ENCODE results near the gene POMT1.
A peak's percentile ranks its signal among the peaks of the same experiment; 100 is the strongest.

The POMT1 gene

DNA sequence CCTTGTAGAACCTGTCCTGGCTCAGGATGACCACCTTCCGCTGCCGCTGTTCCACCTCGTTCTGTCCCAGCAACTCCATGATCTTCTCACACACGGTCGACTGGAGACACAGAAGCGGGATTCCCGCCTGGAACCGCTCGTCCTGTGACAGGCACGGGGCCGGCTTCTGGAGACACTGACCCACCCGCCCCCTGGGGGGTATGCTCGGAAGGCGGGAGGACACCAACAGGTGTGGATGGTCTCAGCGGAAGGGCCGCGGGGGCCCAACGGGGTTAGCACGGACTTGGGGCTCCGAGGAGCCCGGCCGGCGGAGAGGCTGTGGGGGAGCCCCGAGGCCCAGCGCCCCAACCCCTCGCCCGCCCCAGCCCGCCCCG is 27.8 kb downstream of the POMT1 start:
- TF ChIP-seq Cebpa-rat (IDR thresholded peaks at IDR 0.05) = no peak
- H3K4me3 ChIP-seq = peak overlapping the region; percentile 73 to 97 (median 86)
- H3K4me2 ChIP-seq = peak overlapping the region; percentile 86 to 100 (median 96)
- H3K4me1 ChIP-seq = peaks cover 42 to 53% (median 48%) of the 10 kb centered on the region in 10 experiments
- H3K27me3 ChIP-seq = no peaks in the 10 kb centered on the region
- peaks cover 39 to 47% (median 44%) of the 10 kb centered on the region in 11 experiments for H3K36me3 ChIP-seq
- H3K9ac ChIP-seq = peak overlapping the region; percentile 84 to 95 (median 91)
- H3K9me3 ChIP-seq (replicated peaks in 1 of 11) = no peaks in the 10 kb centered on the region
- H3K27ac ChIP-seq = peak overlapping the region; percentile 70 to 87 (median 83)
- H4K20me1 ChIP-seq = peaks cover 0 to 30% (median 14%) of the 10 kb centered on the region in 11 experiments; a peak in 11 of 22 replicates

DNA sequence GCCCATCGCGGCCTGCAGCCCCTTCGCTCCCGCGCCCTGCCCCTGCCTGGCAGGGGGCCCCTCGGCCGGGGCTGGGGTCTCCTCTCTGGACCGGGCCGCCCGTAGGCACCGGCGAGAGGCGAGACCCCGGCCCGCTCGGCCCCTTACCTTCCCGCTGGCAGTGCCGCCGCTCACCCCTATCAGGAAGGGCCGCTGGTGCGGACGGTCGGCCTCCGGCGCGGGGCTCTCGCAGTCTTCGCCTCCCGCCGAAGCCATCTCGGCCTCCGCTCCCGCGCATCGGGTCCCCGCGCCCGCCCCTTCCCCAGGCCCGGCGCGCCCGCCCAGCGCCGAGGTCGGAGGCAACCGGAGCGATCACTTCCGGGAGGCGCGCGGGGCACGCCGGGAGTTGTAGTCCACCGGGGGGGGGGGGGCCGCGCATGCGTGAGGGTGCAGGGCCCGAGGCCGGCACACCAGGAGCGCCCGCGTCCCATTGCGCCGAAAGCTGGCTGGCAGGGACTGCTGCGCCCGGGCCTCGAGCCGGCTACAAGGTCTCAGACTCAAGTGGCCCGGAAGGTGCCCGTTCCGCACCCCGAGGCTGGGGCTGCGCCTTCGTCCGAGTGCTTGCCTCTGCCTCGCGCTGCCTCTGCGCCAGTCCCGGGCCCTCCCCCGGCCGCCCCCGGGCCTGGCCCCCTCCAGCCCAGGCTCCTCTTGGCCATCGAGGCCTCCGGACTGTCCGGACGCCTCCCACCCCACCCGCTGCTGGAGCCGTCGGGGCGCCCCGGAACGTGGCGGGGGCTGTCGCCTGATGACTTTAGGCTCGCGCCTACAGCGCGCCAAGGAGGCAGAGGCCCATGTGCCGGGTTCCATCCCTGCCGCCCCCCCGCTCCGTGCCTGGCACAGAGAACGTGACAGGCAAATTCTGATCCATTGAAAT is 28.5 kb downstream of the POMT1 start, which contains the start of gene UCK1:
UCK1 (minus strand) TSS at position 344 of the 913 bp plus-strand sequence; CDS start at position 255, 89 bp downstream.
- no peaks in the 10 kb centered on the region for H3K27me3 ChIP-seq
- peak within 1 kb of the TSS; percentile 73 to 97 (median 86) for H3K4me3 ChIP-seq
- H3K9me3 ChIP-seq (replicated peaks in 1 of 11) = no peaks in the 10 kb centered on the region
- TF ChIP-seq Cebpa-rat (IDR thresholded peaks at IDR 0.05) = no peak
- H3K36me3 ChIP-seq = peaks cover 33 to 40% (median 38%) of the 10 kb centered on the region in 11 experiments
- peak within 1 kb of the TSS; percentile 84 to 95 (median 91) for H3K9ac ChIP-seq
- H3K4me2 ChIP-seq = peak within 1 kb of the TSS; percentile 86 to 100 (median 96)
- peaks cover 0 to 24% (median 9%) of the 10 kb centered on the region in 11 experiments; a peak in 11 of 22 replicates for H4K20me1 ChIP-seq
- H3K4me1 ChIP-seq = peaks cover 43 to 56% (median 51%) of the 10 kb centered on the region in 10 experiments
- peak within 1 kb of the TSS; percentile 70 to 87 (median 83) for H3K27ac ChIP-seq

DNA sequence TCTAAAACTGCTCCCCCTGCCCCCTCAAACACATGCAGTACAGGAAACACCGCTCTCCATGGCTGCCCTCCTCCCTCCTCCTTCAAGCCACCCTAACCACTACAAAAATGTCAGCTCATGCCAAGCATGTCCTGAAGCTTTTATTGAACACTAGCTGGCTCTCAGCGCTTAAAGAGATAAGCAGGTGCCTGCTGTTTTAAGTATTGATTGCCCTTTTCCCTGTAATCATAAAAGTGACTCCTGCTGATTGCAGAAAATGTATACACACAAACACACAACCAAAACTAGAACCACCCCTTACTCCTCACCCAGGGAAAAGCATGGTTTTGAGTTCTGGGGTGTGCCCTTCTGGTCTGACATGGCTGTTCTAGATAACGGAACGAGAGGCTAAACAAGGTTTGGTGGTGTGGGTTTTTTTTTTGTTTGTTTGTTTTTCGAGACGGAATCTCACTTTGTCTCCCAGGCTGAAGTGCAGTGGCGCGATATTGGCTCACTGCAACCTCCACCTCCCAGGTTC is 32.1 kb downstream of the POMT1 start:
- TF ChIP-seq Cebpa-rat (IDR thresholded peaks at IDR 0.05) = no peak
- peaks cover 20 to 59% (median 45%) of the 10 kb centered on the region in 10 experiments for H3K4me1 ChIP-seq
- H3K36me3 ChIP-seq = peaks cover 0 to 4% (median 2%) of the 10 kb centered on the region in 11 experiments; a peak in 12 of 22 replicates
- peaks cover 0 to 7% (median 7%) of the 10 kb centered on the region in 11 experiments; a peak in 10 of 22 replicates for H3K9me3 ChIP-seq (replicated peaks in 1 of 11)
- H3K9ac ChIP-seq = peak overlapping the region in 4 of 11 experiments; percentile 16 to 32 (median 22); a peak in 5 of 22 replicates
- H3K4me3 ChIP-seq = no peak overlapping the region; a peak in 1 of 20 replicates
- H3K4me2 ChIP-seq = peak overlapping the region; percentile 59 to 86 (median 80)
- peaks cover 0 to 8% (median 4%) of the 10 kb centered on the region in 11 experiments; a peak in 8 of 22 replicates for H4K20me1 ChIP-seq
- no peaks in the 10 kb centered on the region for H3K27me3 ChIP-seq
- H3K27ac ChIP-seq = no peak overlapping the region; a peak in 1 of 22 replicates

DNA sequence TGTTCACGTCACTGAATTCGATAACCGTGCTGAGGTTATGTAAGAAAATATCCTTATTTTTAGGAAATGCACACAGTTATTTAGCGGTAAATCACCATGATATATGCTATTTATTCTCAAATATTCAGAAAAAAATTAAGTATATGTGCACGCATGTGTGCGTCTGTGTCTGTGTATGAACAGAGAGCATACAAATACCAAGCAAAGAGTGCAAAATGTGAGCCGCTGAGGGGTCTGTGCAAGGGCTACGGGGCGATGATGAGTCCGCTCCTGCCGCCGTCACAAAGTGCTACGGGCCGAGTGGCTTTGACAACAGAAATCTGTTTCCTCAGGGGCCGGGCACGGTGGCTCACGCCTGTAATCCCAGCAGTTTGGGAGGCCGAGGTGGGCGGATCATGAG is 35.2 kb downstream of the POMT1 start:
- H3K36me3 ChIP-seq = no peaks in the 10 kb centered on the region
- no peak overlapping the region for H3K4me2 ChIP-seq
- H3K27me3 ChIP-seq = no peaks in the 10 kb centered on the region
- peaks cover 9 to 21% (median 17%) of the 10 kb centered on the region in 11 experiments for H3K9me3 ChIP-seq (replicated peaks in 1 of 11)
- TF ChIP-seq Cebpa-rat (IDR thresholded peaks at IDR 0.05) = no peak
- no peak overlapping the region for H3K9ac ChIP-seq
- peaks cover 13 to 42% (median 32%) of the 10 kb centered on the region in 10 experiments for H3K4me1 ChIP-seq
- H3K4me3 ChIP-seq = no peak overlapping the region
- no peak overlapping the region for H3K27ac ChIP-seq
- H4K20me1 ChIP-seq = no peaks in the 10 kb centered on the region

DNA sequence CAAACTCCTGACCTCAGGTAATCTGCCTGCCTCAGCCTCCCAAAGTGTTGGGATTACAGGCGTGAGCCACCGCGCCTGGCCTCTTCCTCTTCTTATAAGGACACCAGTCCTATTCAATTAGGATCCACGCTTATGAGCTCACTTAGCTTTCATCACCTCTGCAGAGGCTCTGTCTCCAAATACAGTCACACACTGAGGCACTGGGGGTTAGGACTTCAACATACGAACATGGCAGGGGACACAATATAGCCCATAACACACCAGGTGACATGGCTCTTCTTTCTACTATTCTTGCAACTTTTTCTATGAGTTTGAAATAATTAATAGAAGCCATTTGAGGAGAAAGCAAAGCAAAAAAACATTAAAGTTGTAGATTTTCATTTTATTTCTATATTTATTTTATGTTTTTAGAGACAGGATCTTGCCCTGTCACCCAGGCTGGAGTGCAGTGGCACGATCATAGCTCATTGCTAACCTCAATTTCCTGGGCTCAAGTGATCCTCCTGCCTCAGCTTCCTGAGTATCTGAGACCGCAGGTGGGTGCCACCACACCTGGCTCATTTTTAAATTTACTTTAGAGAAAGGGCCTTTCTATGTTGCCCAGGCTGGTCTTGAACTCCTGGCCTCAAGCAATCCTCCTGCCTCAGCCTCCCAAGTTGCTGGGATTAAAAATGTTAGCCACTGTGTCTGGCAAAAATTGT is 36.7 kb downstream of the POMT1 start:
- no peak for TF ChIP-seq Cebpa-rat (IDR thresholded peaks at IDR 0.05)
- H4K20me1 ChIP-seq = no peaks in the 10 kb centered on the region

DNA sequence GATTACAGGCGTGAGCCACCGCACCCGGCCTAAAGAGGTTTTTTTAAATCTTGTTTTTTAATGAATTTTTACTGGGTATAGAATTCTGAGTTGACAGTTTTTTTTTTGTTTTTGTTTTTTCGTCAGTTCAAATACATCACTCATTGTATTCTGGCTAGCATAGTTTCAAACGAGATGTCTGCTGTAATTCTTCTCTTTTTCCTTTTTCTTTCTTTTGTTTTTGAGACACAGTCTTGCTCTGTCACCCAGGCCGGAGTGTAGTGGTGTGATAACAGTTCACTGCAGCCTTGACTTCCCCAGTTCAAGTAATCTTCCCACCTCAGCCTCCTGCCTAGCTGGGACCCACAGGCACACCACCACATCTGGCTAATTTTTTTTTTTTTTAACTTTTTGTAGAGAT is 40.4 kb downstream of the POMT1 start:
- Histone ChIP-seq H3K4me2 (no peak overlapping the region), H3K36me3 (peaks cover 0 to 8% (median 0%) of the 10 kb centered on the region in 11 experiments; a peak in 2 of 22 replicates), H3K27ac (no peak overlapping the region), H3K27me3 (peaks cover 31 to 42% (median 39%) of the 10 kb centered on the region in 11 experiments), H3K9me3 (replicated peaks in 1 of 11) (peaks cover 43 to 58% (median 52%) of the 10 kb centered on the region in 11 experiments), H3K4me3 (0 out of 20 replicates have a peak overlapping the region, but pooled peaks of 1 of the 10 experiments have one; percentile 10), H3K4me1 (peaks cover 0 to 11% (median 9%) of the 10 kb centered on the region in 10 experiments; a peak in 12 of 20 replicates), H3K9ac (no peak overlapping the region), H4K20me1 (no peaks in the 10 kb centered on the region)
- no peak for TF ChIP-seq Cebpa-rat (IDR thresholded peaks at IDR 0.05)

More for the DNA sequence above, 36.7 kb downstream of the POMT1 start:
- Histone ChIP-seq H3K27ac (no peak overlapping the region), H3K4me2 (peak overlapping the region in 7 of 11 experiments; percentile 9 to 52 (median 35); a peak in 10 of 22 replicates), H3K4me3 (no peak overlapping the region), H3K27me3 (peaks cover 0 to 5% (median under 1%) of the 10 kb centered on the region in 11 experiments; a peak in 6 of 22 replicates), H3K36me3 (peaks cover 0 to 8% (median 0%) of the 10 kb centered on the region in 11 experiments; a peak in 2 of 22 replicates), H3K4me1 (peaks cover 10 to 28% (median 23%) of the 10 kb centered on the region in 10 experiments), H3K9ac (no peak overlapping the region), H3K9me3 (replicated peaks in 1 of 11) (peaks cover 23 to 35% (median 31%) of the 10 kb centered on the region in 11 experiments)

DNA sequence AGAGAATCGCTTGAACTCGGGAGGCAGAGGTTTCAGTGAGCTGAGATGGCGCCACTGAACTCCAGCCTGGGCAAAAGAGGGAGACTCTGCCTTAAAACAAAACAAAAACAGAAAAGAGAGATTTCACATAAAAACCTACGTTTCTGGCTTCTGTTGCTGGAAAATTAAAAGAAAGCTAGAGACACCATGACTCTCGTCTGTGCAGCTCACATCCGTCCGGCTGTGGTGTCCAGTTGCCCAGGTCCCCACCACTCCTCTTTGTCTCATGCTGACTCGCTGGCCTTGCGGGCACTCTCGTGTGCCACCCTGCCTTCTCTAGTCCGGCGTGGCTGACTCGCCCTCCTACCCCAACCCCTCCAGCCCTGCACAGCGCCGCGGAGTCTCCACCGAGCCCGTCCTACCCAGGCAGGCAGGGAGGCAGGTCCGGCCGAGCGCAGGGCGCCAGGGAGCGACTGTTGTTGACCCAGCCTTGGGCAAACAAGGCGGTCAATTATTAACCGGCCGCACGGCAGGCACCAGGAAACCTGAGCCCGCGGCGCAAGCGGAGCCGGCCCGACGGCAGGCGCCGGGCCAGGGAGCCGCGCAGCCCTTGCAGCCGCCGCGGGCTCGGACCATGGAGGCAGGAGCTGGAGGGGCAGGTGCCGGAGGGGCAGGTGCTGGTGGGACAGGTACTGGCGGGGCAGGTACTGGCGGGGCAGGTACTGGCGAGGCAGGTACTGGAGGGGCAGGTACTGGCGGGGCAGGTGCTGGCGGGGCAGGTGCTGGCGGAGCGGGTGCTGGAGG is 42.5 kb downstream of the POMT1 start, which contains the start of gene PRRT1B:
PRRT1B (plus strand) TSS at position 521 of the 783 bp plus-strand sequence; CDS start at position 614, 93 bp downstream.
- H3K4me3 ChIP-seq = no peak within 1 kb of the TSS; a peak in 1 of 20 replicates
- H3K27me3 ChIP-seq = peaks cover 35 to 55% (median 46%) of the 10 kb centered on the region in 11 experiments

More for the DNA sequence above, 42.5 kb downstream of the POMT1 start, which contains the start of gene PRRT1B:
- Histone ChIP-seq H3K36me3 (peaks cover 0 to 8% (median 0%) of the 10 kb centered on the region in 11 experiments; a peak in 2 of 22 replicates), H3K4me2 (no peak within 1 kb of the TSS), H4K20me1 (no peaks in the 10 kb centered on the region), H3K9me3 (replicated peaks in 1 of 11) (peaks cover 43 to 66% (median 58%) of the 10 kb centered on the region in 11 experiments), H3K9ac (no peak within 1 kb of the TSS), H3K27ac (no peak within 1 kb of the TSS), H3K4me1 (no peaks in the 10 kb centered on the region)
- TF ChIP-seq Cebpa-rat (IDR thresholded peaks at IDR 0.05) = no peak
